Measurements from ENCODE around the gene TBC1D13. TPM values are rescaled to one million over a fixed set of nuclear protein-coding genes. Genes with fewer than 3 reads are reported as not detected.

The TBC1D13 gene
- total RNA-seq, 1 experiment from 2014 or later, result 21.6 TPM

DNA sequence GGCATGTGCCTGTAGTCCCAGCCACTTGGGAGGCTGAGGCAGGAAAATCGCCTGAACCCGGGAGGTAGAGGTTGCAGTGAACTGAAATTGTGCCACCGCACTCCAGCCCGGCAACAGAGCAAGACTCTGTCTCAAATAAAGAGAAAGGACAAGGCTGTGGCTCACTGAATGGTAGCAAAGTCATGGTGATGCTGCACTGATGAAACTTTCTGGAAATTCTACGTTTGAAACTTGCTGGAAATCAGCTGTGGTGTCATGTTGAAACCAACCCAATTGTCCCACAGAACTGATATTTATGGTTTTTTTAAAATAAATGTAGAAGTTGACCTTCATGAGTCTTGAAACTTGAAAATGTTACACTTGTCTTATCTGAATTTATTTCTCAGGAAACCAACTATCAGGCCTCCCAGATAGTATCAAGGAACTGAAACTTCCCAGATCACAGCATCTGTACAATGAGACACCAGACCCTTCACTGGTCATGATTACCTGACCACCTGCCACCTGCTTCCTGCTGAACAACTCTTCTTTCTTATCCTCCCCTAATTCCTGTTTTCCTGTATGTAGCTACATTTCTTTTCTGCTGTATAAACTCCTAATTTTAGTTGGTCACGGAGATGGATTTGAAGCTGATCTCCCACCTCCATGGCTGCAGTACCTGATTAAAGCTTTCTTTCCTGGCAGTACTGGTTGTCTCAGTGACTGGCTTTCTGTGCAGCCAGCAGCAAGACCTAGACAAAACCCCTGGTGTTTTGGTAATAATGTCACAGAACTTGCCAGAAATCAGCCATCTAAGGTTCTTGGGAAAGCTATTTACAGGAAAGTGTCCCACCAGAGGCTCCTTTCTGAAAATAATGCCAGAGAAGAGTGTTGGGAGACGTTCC is 5.6 kb upstream of the TBC1D13 start (continued):
- TF ChIP-seq, protein P1, sequence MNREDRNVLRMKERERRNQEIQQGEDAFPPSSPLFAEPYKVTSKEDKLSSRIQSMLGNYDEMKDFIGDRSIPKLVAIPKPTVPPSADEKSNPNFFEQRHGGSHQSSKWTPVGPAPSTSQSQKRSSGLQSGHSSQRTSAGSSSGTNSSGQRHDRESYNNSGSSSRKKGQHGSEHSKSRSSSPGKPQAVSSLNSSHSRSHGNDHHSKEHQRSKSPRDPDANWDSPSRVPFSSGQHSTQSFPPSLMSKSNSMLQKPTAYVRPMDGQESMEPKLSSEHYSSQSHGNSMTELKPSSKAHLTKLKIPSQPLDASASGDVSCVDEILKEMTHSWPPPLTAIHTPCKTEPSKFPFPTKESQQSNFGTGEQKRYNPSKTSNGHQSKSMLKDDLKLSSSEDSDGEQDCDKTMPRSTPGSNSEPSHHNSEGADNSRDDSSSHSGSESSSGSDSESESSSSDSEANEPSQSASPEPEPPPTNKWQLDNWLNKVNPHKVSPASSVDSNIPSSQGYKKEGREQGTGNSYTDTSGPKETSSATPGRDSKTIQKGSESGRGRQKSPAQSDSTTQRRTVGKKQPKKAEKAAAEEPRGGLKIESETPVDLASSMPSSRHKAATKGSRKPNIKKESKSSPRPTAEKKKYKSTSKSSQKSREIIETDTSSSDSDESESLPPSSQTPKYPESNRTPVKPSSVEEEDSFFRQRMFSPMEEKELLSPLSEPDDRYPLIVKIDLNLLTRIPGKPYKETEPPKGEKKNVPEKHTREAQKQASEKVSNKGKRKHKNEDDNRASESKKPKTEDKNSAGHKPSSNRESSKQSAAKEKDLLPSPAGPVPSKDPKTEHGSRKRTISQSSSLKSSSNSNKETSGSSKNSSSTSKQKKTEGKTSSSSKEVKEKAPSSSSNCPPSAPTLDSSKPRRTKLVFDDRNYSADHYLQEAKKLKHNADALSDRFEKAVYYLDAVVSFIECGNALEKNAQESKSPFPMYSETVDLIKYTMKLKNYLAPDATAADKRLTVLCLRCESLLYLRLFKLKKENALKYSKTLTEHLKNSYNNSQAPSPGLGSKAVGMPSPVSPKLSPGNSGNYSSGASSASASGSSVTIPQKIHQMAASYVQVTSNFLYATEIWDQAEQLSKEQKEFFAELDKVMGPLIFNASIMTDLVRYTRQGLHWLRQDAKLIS (CRISPR knock-in tag; IDR thresholded peaks at IDR 0.05; ENCODE audit: borderline replicate concordance), result no peak
- TF ChIP-seq PRDM15 (CRISPR knock-in tag; IDR thresholded peaks at IDR 0.05), result no peak
- no peak for TF ChIP-seq PREB (CRISPR knock-in tag; IDR thresholded peaks at IDR 0.05; ENCODE audit: borderline replicate concordance)
- TF ChIP-seq, protein P2, sequence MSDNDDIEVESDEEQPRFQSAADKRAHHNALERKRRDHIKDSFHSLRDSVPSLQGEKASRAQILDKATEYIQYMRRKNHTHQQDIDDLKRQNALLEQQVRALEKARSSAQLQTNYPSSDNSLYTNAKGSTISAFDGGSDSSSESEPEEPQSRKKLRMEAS (CRISPR knock-in tag; IDR thresholded peaks at IDR 0.05), result no peak
- no peak for TF ChIP-seq JAZF1 (CRISPR knock-in tag; IDR thresholded peaks at IDR 0.05)
- TF ChIP-seq, protein P3, sequence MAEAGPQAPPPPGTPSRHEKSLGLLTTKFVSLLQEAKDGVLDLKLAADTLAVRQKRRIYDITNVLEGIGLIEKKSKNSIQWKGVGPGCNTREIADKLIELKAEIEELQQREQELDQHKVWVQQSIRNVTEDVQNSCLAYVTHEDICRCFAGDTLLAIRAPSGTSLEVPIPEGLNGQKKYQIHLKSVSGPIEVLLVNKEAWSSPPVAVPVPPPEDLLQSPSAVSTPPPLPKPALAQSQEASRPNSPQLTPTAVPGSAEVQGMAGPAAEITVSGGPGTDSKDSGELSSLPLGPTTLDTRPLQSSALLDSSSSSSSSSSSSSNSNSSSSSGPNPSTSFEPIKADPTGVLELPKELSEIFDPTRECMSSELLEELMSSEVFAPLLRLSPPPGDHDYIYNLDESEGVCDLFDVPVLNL (CRISPR knock-in tag; IDR thresholded peaks at IDR 0.05; ENCODE audit: borderline replicate concordance, low read depth), result no peak

GRCh38 chr9:128782669-128783068 is 4.4 kb upstream of the TBC1D13 start:
- Mint-ChIP-seq H3K36me3 (peaks cover 2% of the 10 kb centered on the region), H3K4me1 (0 out of 2 replicates have a peak, but pooled peaks cover under 1% of the 10 kb centered on the region), H3K27me3 (ENCODE audit: low read depth) (peaks cover 21% of the 10 kb centered on the region), H3K27ac (no peak overlapping the region), H3K9me3 (peaks cover 17% of the 10 kb centered on the region), H3K4me3 (no peak overlapping the region)
- DNase-seq (ENCODE audit: low spot score) (no peak), ATAC-seq (no peak)
- CTCF ChIA-PET, result no interaction called here
- POLR2A ChIA-PET, result interaction anchor here (0.9 kb wide), 1 partner anchor 35 kb away, joined by 3 read pairs; the partner anchor contains the start of gene ENDOG
- TF ChIP-seq CBFB (CRISPR knock-in tag; IDR thresholded peaks at IDR 0.05; ENCODE audit: low read depth) (no peak), SMAD4 (CRISPR knock-in tag; IDR thresholded peaks at IDR 0.05) (no peak), NR1H2 (CRISPR knock-in tag; IDR thresholded peaks at IDR 0.05) (no peak), USF2 (CRISPR knock-in tag; IDR thresholded peaks at IDR 0.05) (no peak), NFATC4 (CRISPR knock-in tag; IDR thresholded peaks at IDR 0.05) (no peak), ELF4 (CRISPR knock-in tag; IDR thresholded peaks at IDR 0.05; ENCODE audit: low read depth) (no peak), TP53 (CRISPR knock-in tag; IDR thresholded peaks at IDR 0.05) (no peak), ZNF416 (CRISPR knock-in tag; IDR thresholded peaks at IDR 0.05) (no peak), ZNF396 (CRISPR knock-in tag; IDR thresholded peaks at IDR 0.05; ENCODE audit: borderline replicate concordance) (no peak)
- TF ChIP-seq, protein P4, sequence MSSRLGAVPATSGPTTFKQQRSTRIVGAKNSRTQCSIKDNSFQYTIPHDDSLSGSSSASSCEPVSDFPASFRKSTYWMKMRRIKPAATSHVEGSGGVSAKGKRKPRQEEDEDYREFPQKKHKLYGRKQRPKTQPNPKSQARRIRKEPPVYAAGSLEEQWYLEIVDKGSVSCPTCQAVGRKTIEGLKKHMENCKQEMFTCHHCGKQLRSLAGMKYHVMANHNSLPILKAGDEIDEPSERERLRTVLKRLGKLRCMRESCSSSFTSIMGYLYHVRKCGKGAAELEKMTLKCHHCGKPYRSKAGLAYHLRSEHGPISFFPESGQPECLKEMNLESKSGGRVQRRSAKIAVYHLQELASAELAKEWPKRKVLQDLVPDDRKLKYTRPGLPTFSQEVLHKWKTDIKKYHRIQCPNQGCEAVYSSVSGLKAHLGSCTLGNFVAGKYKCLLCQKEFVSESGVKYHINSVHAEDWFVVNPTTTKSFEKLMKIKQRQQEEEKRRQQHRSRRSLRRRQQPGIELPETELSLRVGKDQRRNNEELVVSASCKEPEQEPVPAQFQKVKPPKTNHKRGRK (CRISPR knock-in tag; IDR thresholded peaks at IDR 0.05; ENCODE audit: borderline replicate concordance), result no peak
- TF ChIP-seq, protein P5, sequence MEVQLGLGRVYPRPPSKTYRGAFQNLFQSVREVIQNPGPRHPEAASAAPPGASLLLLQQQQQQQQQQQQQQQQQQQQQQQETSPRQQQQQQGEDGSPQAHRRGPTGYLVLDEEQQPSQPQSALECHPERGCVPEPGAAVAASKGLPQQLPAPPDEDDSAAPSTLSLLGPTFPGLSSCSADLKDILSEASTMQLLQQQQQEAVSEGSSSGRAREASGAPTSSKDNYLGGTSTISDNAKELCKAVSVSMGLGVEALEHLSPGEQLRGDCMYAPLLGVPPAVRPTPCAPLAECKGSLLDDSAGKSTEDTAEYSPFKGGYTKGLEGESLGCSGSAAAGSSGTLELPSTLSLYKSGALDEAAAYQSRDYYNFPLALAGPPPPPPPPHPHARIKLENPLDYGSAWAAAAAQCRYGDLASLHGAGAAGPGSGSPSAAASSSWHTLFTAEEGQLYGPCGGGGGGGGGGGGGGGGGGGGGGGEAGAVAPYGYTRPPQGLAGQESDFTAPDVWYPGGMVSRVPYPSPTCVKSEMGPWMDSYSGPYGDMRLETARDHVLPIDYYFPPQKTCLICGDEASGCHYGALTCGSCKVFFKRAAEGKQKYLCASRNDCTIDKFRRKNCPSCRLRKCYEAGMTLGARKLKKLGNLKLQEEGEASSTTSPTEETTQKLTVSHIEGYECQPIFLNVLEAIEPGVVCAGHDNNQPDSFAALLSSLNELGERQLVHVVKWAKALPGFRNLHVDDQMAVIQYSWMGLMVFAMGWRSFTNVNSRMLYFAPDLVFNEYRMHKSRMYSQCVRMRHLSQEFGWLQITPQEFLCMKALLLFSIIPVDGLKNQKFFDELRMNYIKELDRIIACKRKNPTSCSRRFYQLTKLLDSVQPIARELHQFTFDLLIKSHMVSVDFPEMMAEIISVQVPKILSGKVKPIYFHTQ (CRISPR knock-in tag; IDR thresholded peaks at IDR 0.05), result no peak

Data from WTC11 (cell line).